Colonic mucosa (tissue), 4 donors: ENCODE data around the gene RELCH. TPM values are rescaled to one million over a fixed set of nuclear protein-coding genes. Genes with fewer than 3 reads are reported as not detected.

Experiments used
- DNase-seq: peaks from one replicate; pipeline ENCODE4 v3.0.0-alpha.2; 2020
- H3K27ac ChIP-seq: fragments of 200-600 bp; one replicate; pipeline ENCODE4 v1.8.0; 2021
- H3K27me3 ChIP-seq: fragments of 200-600 bp; one replicate; pipeline ENCODE4 v1.8.0; 2021
- H3K36me3 ChIP-seq: fragments of 200-600 bp; one replicate; pipeline ENCODE4 v1.8.0; 2021
- H3K4me1 ChIP-seq: fragments of 200-600 bp; one replicate; pipeline ENCODE4 v1.8.0; 2021; ENCODE audit warnings: mild to moderate bottlenecking
- H3K4me3 ChIP-seq: fragments of 200-600 bp; one replicate; pipeline ENCODE4 v1.8.0; 2021
- H3K9ac ChIP-seq, 2 donors: one replicate each; pipeline ENCODE4 v1.7.0; 2013; ENCODE audit warnings: control low read depth in 2 of 2, low read depth in 2 of 2, low read length in 2 of 2
- H3K9me3 ChIP-seq: fragments of 200-600 bp; one replicate; pipeline ENCODE4 v1.8.0; 2021
- intact Hi-C: fragments of 100-400 bp; cut with DNase I; formaldehyde crosslinking; loops from one replicate; pipeline ENCODE4 v1.14.1; 2022
- total RNA-seq, 2 donors: library from RNA; stranded (reverse); fragmentation: NEBNext Ultra II Directional in 1 of 2; extraction: Animal tissue kit (Norgen Biotek cat#: 25700) in 1 of 2; gene quantifications; one replicate each; pipeline ENCODE4 v1.2.1, GENCODE V29; 2021
- TF ChIP-seq, protein P1 (sequence below): fragments of 200-600 bp; IDR thresholded peaks from one replicate; pipeline ENCODE4 v1.8.0; 2022; ENCODE audit warnings: antibody characterized with exemption, mild to moderate bottlenecking
- donor health status: healthy.
- donor health status: DM: no; HTN: no; CAD: no.
- donor health status: DM: no; HTN: no; CAD: no.

Gene RELCH
- 10 to 100 TPM; 38.9 to 56.9 TPM for total RNA-seq

GRCh38 chr18:62186774-62187542, at the start of gene RELCH, which contains the start of gene PIGN:
Gene RELCH, plus strand, starts transcription at chr18:62187255. Its CDS starts 251 bp downstream, at chr18:62187506.
Gene PIGN, minus strand, starts transcription at chr18:62187056. Its CDS starts 25,703 bp downstream, at chr18:62161353.
- no peaks in the 10 kb centered on the region for H3K9me3 ChIP-seq
- peak; percentile 98 for DNase-seq
- peak within 1 kb of the TSS; percentile 92 for H3K4me3 ChIP-seq
- no peaks in the 10 kb centered on the region for H3K36me3 ChIP-seq
- no peaks in the 10 kb centered on the region for H3K27me3 ChIP-seq
- peak within 1 kb of the TSS; percentile 95 to 96 for H3K9ac ChIP-seq
- intact Hi-C loops: no loop called here
- TF ChIP-seq, protein P1, sequence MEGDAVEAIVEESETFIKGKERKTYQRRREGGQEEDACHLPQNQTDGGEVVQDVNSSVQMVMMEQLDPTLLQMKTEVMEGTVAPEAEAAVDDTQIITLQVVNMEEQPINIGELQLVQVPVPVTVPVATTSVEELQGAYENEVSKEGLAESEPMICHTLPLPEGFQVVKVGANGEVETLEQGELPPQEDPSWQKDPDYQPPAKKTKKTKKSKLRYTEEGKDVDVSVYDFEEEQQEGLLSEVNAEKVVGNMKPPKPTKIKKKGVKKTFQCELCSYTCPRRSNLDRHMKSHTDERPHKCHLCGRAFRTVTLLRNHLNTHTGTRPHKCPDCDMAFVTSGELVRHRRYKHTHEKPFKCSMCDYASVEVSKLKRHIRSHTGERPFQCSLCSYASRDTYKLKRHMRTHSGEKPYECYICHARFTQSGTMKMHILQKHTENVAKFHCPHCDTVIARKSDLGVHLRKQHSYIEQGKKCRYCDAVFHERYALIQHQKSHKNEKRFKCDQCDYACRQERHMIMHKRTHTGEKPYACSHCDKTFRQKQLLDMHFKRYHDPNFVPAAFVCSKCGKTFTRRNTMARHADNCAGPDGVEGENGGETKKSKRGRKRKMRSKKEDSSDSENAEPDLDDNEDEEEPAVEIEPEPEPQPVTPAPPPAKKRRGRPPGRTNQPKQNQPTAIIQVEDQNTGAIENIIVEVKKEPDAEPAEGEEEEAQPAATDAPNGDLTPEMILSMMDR: no peak
- H3K27ac ChIP-seq: peak within 1 kb of the TSS; percentile 87
- no peaks in the 10 kb centered on the region for H3K4me1 ChIP-seq

DNA sequence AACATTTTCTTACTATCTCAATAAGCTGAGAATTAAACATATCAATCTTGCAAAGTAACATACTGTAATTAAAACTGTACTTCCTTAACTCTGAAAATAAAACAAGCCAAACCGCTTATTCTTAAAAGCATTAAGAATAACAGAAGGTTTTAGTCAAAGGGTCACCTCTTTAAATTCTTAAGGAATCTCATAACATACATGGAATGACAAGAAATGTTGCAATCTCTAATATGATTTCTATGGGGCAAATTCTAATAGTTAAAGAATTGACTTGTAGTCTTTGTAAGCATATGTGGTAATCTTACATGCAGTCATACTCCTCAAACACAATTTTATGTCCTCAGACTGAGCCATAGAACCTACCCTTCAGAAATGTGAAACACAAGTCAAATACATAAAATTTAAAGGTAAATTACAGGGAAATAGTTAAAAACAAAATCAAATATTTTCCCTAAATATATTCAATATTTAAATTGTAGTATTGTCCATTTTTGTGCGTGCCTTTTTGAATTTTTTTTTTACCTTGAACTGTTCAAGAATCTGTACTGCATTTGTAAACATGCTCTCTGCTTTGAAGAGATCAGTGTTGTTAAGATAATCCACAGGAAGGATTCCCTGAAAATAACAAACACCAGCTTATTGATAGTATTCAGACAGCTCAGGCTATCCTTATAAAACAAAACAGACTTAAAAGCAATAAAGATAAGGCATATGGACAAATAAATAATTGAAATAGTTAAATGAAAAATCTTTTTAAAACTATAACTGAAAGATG, 48.4 kb upstream of the RELCH start:
- intact Hi-C loops: no loop called here
- Histone ChIP-seq H3K36me3 (no peaks in the 10 kb centered on the region), H3K4me3 (no peak overlapping the region), H3K27me3 (no peaks in the 10 kb centered on the region), H3K27ac (no peak overlapping the region), H3K4me1 (no peaks in the 10 kb centered on the region), H3K9ac (no peak overlapping the region), H3K9me3 (no peaks in the 10 kb centered on the region)
- TF ChIP-seq, protein P1: no peak
- no peak for DNase-seq

DNA sequence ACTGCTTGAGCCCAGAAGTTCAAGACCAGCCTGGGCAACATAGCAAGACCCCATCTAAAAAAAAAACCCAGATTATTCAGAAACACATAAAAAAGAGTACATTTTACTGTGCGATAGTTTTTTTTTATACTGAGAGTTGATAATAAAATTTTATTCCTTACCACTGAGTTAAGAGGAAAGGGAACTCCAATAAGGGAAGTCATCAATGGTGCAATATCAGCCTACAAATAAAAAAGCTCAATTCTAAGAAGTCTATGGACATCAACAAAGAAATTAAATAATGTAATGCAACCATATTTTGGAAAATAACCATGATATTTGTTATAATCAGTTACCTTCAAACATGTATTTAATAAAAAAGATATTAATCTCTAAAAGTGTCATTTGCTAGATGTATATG, 46.8 kb upstream of the RELCH start:
- Histone ChIP-seq H3K9ac (no peak overlapping the region), H3K4me3 (no peak overlapping the region), H3K27ac (no peak overlapping the region), H3K36me3 (no peaks in the 10 kb centered on the region), H3K4me1 (no peaks in the 10 kb centered on the region), H3K27me3 (no peaks in the 10 kb centered on the region), H3K9me3 (no peaks in the 10 kb centered on the region)
- TF ChIP-seq, protein P1: no peak
- intact Hi-C loops: no loop called here
- DNase-seq: no peak

GRCh38 chr18:62144338-62144737, 42.7 kb upstream of the RELCH start:
- TF ChIP-seq, protein P1: no peak
- H3K9ac ChIP-seq: no peak overlapping the region
- no peaks in the 10 kb centered on the region for H3K9me3 ChIP-seq

GRCh38 chr18:62151068-62151771, 35.8 kb upstream of the RELCH start:
- H3K27me3 ChIP-seq: no peaks in the 10 kb centered on the region
- H3K9me3 ChIP-seq: no peaks in the 10 kb centered on the region
- no peaks in the 10 kb centered on the region for H3K36me3 ChIP-seq
- intact Hi-C loops: no loop called here
- peak; percentile 63 for DNase-seq
- H3K27ac ChIP-seq: no peak overlapping the region
- TF ChIP-seq, protein P1: no peak
- no peaks in the 10 kb centered on the region for H3K4me1 ChIP-seq
- no peak overlapping the region for H3K4me3 ChIP-seq
- no peak overlapping the region for H3K9ac ChIP-seq

More at GRCh38 chr18:62144338-62144737, 42.7 kb upstream of the RELCH start:
- Histone ChIP-seq H3K27me3 (no peaks in the 10 kb centered on the region), H3K27ac (no peak overlapping the region), H3K36me3 (no peaks in the 10 kb centered on the region), H3K4me1 (no peaks in the 10 kb centered on the region), H3K4me3 (no peak overlapping the region)
- DNase-seq: no peak
- intact Hi-C loops: no loop called here
